Measurements from ENCODE around the gene CACNA1B.

CACNA1B gene

DNA sequence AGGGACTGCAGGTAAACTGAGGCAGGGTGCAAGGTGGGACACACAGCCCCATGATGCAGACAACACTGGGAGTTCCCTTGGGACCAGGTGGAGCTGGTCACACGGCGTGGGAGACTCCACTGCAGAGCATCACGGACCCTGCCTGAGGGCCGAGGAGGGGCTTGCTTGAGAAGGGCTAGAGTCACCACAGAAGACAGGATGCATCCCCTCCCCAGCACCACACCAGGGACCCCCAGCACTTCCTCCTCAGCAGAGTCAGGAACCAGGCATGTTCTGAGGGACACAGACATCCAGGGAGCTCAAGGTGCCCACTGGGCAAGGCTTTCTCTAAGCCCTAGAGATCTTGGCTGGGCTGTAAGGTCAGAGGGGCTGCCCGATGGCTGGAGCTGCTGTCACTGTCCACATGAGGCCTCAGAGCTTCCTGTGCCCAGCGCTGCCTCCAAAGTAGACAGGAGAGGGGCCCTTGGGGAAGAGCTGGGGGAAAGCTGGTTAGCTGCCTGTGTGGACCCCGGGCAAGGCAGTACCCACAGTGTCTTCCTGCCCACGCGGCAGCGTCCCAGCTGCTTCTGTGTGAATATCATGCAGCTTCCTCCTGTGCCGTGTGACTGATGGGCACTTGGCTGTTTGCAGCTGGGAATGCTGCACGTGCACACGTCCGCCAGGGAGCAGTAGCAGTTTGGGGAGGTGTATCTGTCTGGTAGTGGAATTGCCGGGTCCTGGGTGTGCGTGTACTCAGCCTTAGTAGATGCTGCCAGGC is 176.6 kb downstream of the CACNA1B start:
- no peaks in the 10 kb centered on the region for H4K20me1 ChIP-seq (ENCODE audit: insufficient read depth)
- H3K9ac ChIP-seq = no peak overlapping the region
- H2AFZ ChIP-seq (ENCODE audit: low read depth) = no peak overlapping the region
- no peak overlapping the region for H3K4me2 ChIP-seq
- H3K79me2 ChIP-seq (ENCODE audit: insufficient read depth, low read depth) = no peaks in the 10 kb centered on the region
- no peaks in the 10 kb centered on the region for H3K4me1 ChIP-seq (ENCODE audit: low read depth, poor library complexity, severe bottlenecking)
- TF ChIP-seq, protein P1, sequence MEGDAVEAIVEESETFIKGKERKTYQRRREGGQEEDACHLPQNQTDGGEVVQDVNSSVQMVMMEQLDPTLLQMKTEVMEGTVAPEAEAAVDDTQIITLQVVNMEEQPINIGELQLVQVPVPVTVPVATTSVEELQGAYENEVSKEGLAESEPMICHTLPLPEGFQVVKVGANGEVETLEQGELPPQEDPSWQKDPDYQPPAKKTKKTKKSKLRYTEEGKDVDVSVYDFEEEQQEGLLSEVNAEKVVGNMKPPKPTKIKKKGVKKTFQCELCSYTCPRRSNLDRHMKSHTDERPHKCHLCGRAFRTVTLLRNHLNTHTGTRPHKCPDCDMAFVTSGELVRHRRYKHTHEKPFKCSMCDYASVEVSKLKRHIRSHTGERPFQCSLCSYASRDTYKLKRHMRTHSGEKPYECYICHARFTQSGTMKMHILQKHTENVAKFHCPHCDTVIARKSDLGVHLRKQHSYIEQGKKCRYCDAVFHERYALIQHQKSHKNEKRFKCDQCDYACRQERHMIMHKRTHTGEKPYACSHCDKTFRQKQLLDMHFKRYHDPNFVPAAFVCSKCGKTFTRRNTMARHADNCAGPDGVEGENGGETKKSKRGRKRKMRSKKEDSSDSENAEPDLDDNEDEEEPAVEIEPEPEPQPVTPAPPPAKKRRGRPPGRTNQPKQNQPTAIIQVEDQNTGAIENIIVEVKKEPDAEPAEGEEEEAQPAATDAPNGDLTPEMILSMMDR (conservative IDR thresholded peaks at IDR 0.05; ENCODE audit: low read depth, low read length) = no peak
- no peak overlapping the region for H3K27ac ChIP-seq
- H3K27me3 ChIP-seq (ENCODE audit: insufficient read depth, low read depth) = peaks cover 13% of the 10 kb centered on the region
- H3K36me3 ChIP-seq (ENCODE audit: insufficient read depth) = no peaks in the 10 kb centered on the region
- no peak overlapping the region for H3K4me3 ChIP-seq (IDR thresholded peaks at IDR 0.05; ENCODE audit: insufficient read depth, low read depth, low read length)

DNA sequence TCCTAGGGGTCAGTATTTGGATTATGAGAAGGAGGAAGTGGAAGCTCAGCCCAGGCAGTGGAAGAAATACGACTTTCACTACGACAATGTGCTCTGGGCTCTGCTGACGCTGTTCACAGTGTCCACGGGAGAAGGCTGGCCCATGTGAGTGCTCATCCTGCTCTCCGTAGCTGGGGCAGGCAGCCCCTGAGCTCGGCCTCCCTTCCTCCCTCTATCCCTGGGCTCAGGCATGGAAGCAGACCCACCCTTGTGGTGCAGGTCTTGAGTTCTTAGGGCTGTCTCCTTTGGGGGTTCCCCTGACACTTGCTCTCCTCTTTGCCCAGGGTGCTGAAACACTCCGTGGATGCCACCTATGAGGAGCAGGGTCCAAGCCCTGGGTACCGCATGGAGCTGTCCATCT is 180.1 kb downstream of the CACNA1B start:
- TF ChIP-seq, protein P1 (conservative IDR thresholded peaks at IDR 0.05; ENCODE audit: low read depth, low read length) = no peak
- H3K27me3 ChIP-seq (ENCODE audit: insufficient read depth, low read depth) = no peaks in the 10 kb centered on the region
- no peak overlapping the region for H3K9ac ChIP-seq
- H3K27ac ChIP-seq = no peak overlapping the region
- H3K79me2 ChIP-seq (ENCODE audit: insufficient read depth, low read depth) = no peaks in the 10 kb centered on the region
- H3K36me3 ChIP-seq (ENCODE audit: insufficient read depth) = no peaks in the 10 kb centered on the region
- no peaks in the 10 kb centered on the region for H3K4me1 ChIP-seq (ENCODE audit: low read depth, poor library complexity, severe bottlenecking)
- no peak overlapping the region for H3K4me2 ChIP-seq
- H4K20me1 ChIP-seq (ENCODE audit: insufficient read depth) = no peaks in the 10 kb centered on the region
- no peak overlapping the region for H3K4me3 ChIP-seq (IDR thresholded peaks at IDR 0.05; ENCODE audit: insufficient read depth, low read depth, low read length)
- H2AFZ ChIP-seq (ENCODE audit: low read depth) = no peak overlapping the region

DNA sequence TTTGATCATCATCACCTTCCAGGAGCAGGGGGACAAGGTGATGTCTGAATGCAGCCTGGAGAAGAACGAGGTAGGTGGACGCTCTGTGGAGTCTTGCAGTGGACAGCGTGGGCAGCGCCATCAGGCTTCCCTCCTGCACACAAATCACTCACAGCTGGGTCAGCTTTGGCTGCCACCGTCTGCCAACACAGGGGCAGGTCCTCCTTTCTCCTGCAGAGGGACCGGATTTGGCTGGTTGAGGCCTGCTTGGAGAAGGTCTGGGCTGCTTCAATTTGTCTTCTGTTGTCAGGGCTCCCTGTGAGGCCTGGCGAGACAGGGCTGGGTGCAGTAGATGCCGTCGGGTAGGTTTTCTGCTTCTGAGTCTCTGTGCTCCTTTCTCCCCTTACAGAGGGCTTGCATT is 180.6 kb downstream of the CACNA1B start:
- Histone ChIP-seq H3K4me3 (IDR thresholded peaks at IDR 0.05; ENCODE audit: insufficient read depth, low read depth, low read length) (no peak overlapping the region), H3K9ac (no peak overlapping the region), H3K36me3 (ENCODE audit: insufficient read depth) (no peaks in the 10 kb centered on the region), H3K4me2 (no peak overlapping the region), H4K20me1 (ENCODE audit: insufficient read depth) (no peaks in the 10 kb centered on the region), H2AFZ (ENCODE audit: low read depth) (no peak overlapping the region), H3K27me3 (ENCODE audit: insufficient read depth, low read depth) (no peaks in the 10 kb centered on the region), H3K4me1 (ENCODE audit: low read depth, poor library complexity, severe bottlenecking) (no peaks in the 10 kb centered on the region), H3K79me2 (ENCODE audit: insufficient read depth, low read depth) (no peaks in the 10 kb centered on the region), H3K27ac (no peak overlapping the region)
- TF ChIP-seq, protein P1 (conservative IDR thresholded peaks at IDR 0.05; ENCODE audit: low read depth, low read length) = no peak

DNA sequence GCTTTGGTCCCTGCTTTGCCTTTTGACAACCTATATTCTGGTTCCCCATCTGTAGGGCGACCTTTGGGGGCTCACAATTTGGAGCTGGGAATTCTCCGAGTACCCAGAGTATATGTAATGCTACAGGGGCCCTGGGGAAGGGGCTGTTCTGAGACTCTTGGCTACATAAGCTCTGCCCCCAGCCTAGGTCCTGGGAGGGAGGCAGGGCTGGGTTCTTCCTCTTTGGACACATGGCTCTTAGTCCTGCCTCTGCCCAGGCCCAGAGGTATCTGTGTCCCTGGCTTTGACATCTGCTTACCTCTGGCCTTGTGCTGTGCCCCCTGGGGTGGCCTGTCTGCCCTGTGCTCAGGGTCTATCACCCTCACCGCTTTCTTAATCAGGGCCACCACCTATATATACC is 181.6 kb downstream of the CACNA1B start:
- no peaks in the 10 kb centered on the region for H4K20me1 ChIP-seq (ENCODE audit: insufficient read depth)
- no peak overlapping the region for H3K9ac ChIP-seq
- TF ChIP-seq, protein P1 (conservative IDR thresholded peaks at IDR 0.05; ENCODE audit: low read depth, low read length) = no peak
- no peak overlapping the region for H3K4me3 ChIP-seq (IDR thresholded peaks at IDR 0.05; ENCODE audit: insufficient read depth, low read depth, low read length)
- H3K36me3 ChIP-seq (ENCODE audit: insufficient read depth) = no peaks in the 10 kb centered on the region
- H3K27ac ChIP-seq = no peak overlapping the region
- no peaks in the 10 kb centered on the region for H3K4me1 ChIP-seq (ENCODE audit: low read depth, poor library complexity, severe bottlenecking)
- H3K27me3 ChIP-seq (ENCODE audit: insufficient read depth, low read depth) = 0 out of 2 replicates have a peak, but pooled peaks cover 2% of the 10 kb centered on the region
- no peak overlapping the region for H2AFZ ChIP-seq (ENCODE audit: low read depth)
- H3K4me2 ChIP-seq = no peak overlapping the region
- no peaks in the 10 kb centered on the region for H3K79me2 ChIP-seq (ENCODE audit: insufficient read depth, low read depth)

Data from KMS-11 (cell line).